ENCODE data around the gene ACYP1. TPM values are rescaled to one million over a fixed set of nuclear protein-coding genes. Genes with fewer than 3 reads are reported as not detected.

Gene ACYP1
- total and polyA plus RNA-seq, 2 donors (not counting 3 experiments of a cell fraction or from before 2014, with no cell fraction given), result 30.2 to 37.5 TPM

DNA sequence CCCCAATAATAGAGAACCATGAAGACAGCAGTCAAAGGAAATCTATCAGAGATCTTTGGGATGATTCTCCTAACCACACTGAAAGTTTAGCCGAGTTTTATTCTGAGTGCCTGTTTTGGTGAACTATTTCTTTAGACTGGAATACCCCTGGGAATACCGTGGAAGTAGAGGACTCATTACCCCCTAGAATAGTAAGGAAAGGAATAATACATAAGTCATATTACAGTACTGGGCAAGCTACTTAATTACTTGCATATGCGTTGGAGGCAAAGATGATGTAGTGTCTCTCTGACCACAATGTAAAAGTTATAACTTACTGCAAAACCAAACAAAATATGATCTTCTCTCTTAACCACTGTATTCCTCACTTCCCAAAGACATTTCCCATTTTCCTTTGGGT lies 31.1 kb upstream of the ACYP1 start:
- BruUV-seq (replicated peaks), result no TSS peak
- intact Hi-C loops (cut with micrococcal nuclease), result no loop called here
- Histone ChIP-seq H3K4me1 (ENCODE audit: control insufficient read depth, extremely low read depth, insufficient read depth, low read length) (peaks cover 4% of the 10 kb centered on the region), H3K27me3 (ENCODE audit: control insufficient read depth in 2 of 2, insufficient read depth in 2 of 2, low read length in 2 of 2) (no peaks in the 10 kb centered on the region), H3K9ac (replicated peaks; ENCODE audit: extremely low read depth, insufficient read depth, low read length) (no peak overlapping the region), H3K4me3 (replicated peaks in 1 of 3; ENCODE audit: insufficient read depth in 1 of 3, low read depth in 1 of 3, low read length in 3 of 3) (no peak overlapping the region), H3K36me3 (ENCODE audit: control insufficient read depth in 2 of 2, extremely low read depth in 1 of 2, insufficient read depth in 2 of 2, low read length in 2 of 2) (peaks cover 9 to 16% of the 10 kb centered on the region in 2 experiments), H3K79me2 (ENCODE audit: control insufficient read depth, insufficient read depth, low read length) (no peaks in the 10 kb centered on the region), H2AFZ (ENCODE audit: low read depth, low read length) (no peak overlapping the region), H4K20me1 (replicated peaks; ENCODE audit: control insufficient read depth, extremely low read depth, insufficient read depth, low read length) (no peaks in the 10 kb centered on the region), H3K9me1 (replicated peaks; ENCODE audit: control insufficient read depth, extremely low read depth, insufficient read depth, low read length) (no peaks in the 10 kb centered on the region), H3K9me3 (replicated peaks; ENCODE audit: control insufficient read depth, insufficient read depth, low read length) (no peaks in the 10 kb centered on the region), H3K27ac (ENCODE audit: insufficient read depth, low read depth, low read length) (no peak overlapping the region), H3K4me2 (ENCODE audit: insufficient read depth, low read length) (no peak overlapping the region)
- ChIA-PET CTCF (interaction anchor here (1.2 kb wide), 2 partner anchors 9 to 189 kb away, joined by 3 to 4 read pairs; no protein-coding TSS in a partner anchor), POLR2A (no interaction called here)
- TF ChIP-seq FOS (IDR thresholded peaks at IDR 0.05; ENCODE audit: borderline replicate concordance, insufficient read depth, low read length) (no peak), JUN (IDR thresholded peaks at IDR 0.05; ENCODE audit: borderline replicate concordance, insufficient read depth, insufficient read length, low read depth) (no peak), MYC (IDR thresholded peaks at IDR 0.05; ENCODE audit: low read depth, low read length) (no peak), POLR2A (IDR thresholded peaks at IDR 0.05; ENCODE audit: low read depth, low read length) (no peak), GATA2 (IDR thresholded peaks at IDR 0.05; ENCODE audit: insufficient read depth, insufficient read length, low read depth, low read length) (no peak), EZH2 (IDR thresholded peaks at IDR 0.05; ENCODE audit: borderline replicate concordance, low read depth, low read length, severe bottlenecking) (no peak), POLR2AphosphoS5 (IDR thresholded peaks at IDR 0.05; ENCODE audit: insufficient read depth, low read depth, low read length) (no peak)
- TF ChIP-seq, protein P1, sequence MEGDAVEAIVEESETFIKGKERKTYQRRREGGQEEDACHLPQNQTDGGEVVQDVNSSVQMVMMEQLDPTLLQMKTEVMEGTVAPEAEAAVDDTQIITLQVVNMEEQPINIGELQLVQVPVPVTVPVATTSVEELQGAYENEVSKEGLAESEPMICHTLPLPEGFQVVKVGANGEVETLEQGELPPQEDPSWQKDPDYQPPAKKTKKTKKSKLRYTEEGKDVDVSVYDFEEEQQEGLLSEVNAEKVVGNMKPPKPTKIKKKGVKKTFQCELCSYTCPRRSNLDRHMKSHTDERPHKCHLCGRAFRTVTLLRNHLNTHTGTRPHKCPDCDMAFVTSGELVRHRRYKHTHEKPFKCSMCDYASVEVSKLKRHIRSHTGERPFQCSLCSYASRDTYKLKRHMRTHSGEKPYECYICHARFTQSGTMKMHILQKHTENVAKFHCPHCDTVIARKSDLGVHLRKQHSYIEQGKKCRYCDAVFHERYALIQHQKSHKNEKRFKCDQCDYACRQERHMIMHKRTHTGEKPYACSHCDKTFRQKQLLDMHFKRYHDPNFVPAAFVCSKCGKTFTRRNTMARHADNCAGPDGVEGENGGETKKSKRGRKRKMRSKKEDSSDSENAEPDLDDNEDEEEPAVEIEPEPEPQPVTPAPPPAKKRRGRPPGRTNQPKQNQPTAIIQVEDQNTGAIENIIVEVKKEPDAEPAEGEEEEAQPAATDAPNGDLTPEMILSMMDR (IDR thresholded peaks at IDR 0.05; ENCODE audit: extremely low read depth in 1 of 2, insufficient read depth in 1 of 2, low read depth in 1 of 2, low read length in 2 of 2), result no peak
- TF ChIP-seq, protein P2, sequence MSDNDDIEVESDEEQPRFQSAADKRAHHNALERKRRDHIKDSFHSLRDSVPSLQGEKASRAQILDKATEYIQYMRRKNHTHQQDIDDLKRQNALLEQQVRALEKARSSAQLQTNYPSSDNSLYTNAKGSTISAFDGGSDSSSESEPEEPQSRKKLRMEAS (IDR thresholded peaks at IDR 0.05; ENCODE audit: insufficient read depth, insufficient read length), result no peak
- dilution Hi-C loops (cut with MboI; ENCODE audit: extremely low pct_ligation_motif_present, low sequenced_read_pairs), result no loop called here
- FAIRE-seq (no peak), DNase-seq (ENCODE audit: low read depth, low spot score) (no peak)
